Glutamatergic neuron (in vitro differentiated cells): Measurements from ENCODE around the gene PTPRG. TPM values are rescaled to one million over a fixed set of nuclear protein-coding genes. Genes with fewer than 3 reads are reported as not detected.

ENCODE experiments used
- DNase-seq: peaks from one replicate; pipeline ENCODE4 v3.0.0; 2022
- H3K27ac Mint-ChIP-seq: one replicate; pipeline ENCODE4 v1.8.0; 2020; ENCODE audit warnings: mild to moderate bottlenecking, mixed read lengths, inconsistent platforms; ENCODE audit not compliant: unreplicated experiment
- H3K27me3 Mint-ChIP-seq: one replicate; pipeline ENCODE4 v1.8.0; 2020; ENCODE audit warnings: mild to moderate bottlenecking, moderate library complexity, mixed read lengths, inconsistent platforms; ENCODE audit not compliant: unreplicated experiment
- H3K36me3 Mint-ChIP-seq: one replicate; pipeline ENCODE4 v1.8.0; 2020; ENCODE audit warnings: mild to moderate bottlenecking, mixed read lengths, inconsistent platforms; ENCODE audit not compliant: unreplicated experiment
- H3K4me1 Mint-ChIP-seq: one replicate; pipeline ENCODE4 v1.8.0; 2020; ENCODE audit warnings: mild to moderate bottlenecking, low read depth, mixed read lengths, inconsistent platforms; ENCODE audit not compliant: unreplicated experiment
- H3K4me3 Mint-ChIP-seq: one replicate; pipeline ENCODE4 v1.8.0; 2020; ENCODE audit warnings: mild to moderate bottlenecking, mixed read lengths, inconsistent platforms; ENCODE audit not compliant: unreplicated experiment
- H3K9me3 Mint-ChIP-seq: one replicate; pipeline ENCODE4 v1.8.0; 2020; ENCODE audit warnings: mild to moderate bottlenecking, moderate library complexity, mixed read lengths, inconsistent platforms; ENCODE audit not compliant: unreplicated experiment
- CTCF ChIP-seq: fragments of 200-600 bp; sonication (generic); IDR thresholded peaks from one replicate; pipeline ENCODE4 v1.5.0; 2021; ENCODE audit not compliant: partially characterized antibody, unreplicated experiment
- total RNA-seq: library from RNA; stranded (reverse); fragmentation: NEBNext Ultra II Directional; extraction: Animal tissue kit (Norgen Biotek cat#: 25700); gene quantifications from one replicate; pipeline ENCODE4 v1.2.1, GENCODE V29; 2021; ENCODE audit not compliant: unreplicated experiment

PTPRG gene
- total RNA-seq, 1 donor from 2014 or later = 52.1 TPM

GRCh38 chr3:61863579-61863978, 302.2 kb downstream of the PTPRG start:
- peaks cover 16% of the 10 kb centered on the region for H3K4me1 Mint-ChIP-seq
- TF ChIP-seq CTCF = no peak
- no peaks in the 10 kb centered on the region for H3K27me3 Mint-ChIP-seq
- peaks cover 6% of the 10 kb centered on the region for H3K9me3 Mint-ChIP-seq
- H3K27ac Mint-ChIP-seq = no peak overlapping the region
- DNase-seq = no peak
- H3K36me3 Mint-ChIP-seq = peaks cover 11% of the 10 kb centered on the region
- no peak overlapping the region for H3K4me3 Mint-ChIP-seq

- TF ChIP-seq CTCF = no peak
- Mint-ChIP-seq H3K27me3 (no peaks in the 10 kb centered on the region), H3K4me1 (peaks cover 26% of the 10 kb centered on the region), H3K4me3 (no peak overlapping the region), H3K36me3 (peaks cover 3% of the 10 kb centered on the region), H3K27ac (no peak overlapping the region), H3K9me3 (peaks cover 4% of the 10 kb centered on the region)
- no peak for DNase-seq
Measured at GRCh38 chr3:61864886-61865285, 303.5 kb downstream of the PTPRG start.

GRCh38 chr3:61865466-61866152, 304.2 kb downstream of the PTPRG start:
- H3K27ac Mint-ChIP-seq = no peak overlapping the region

GRCh38 chr3:61866153-61866542, 304.8 kb downstream of the PTPRG start:
- Mint-ChIP-seq H3K4me1 (peaks cover 27% of the 10 kb centered on the region), H3K9me3 (peaks cover 3% of the 10 kb centered on the region), H3K36me3 (no peaks in the 10 kb centered on the region), H3K27ac (no peak overlapping the region), H3K4me3 (no peak overlapping the region), H3K27me3 (no peaks in the 10 kb centered on the region)
- DNase-seq = no peak
- no peak for TF ChIP-seq CTCF

More at GRCh38 chr3:61865466-61866152, 304.2 kb downstream of the PTPRG start:
- no peak for DNase-seq
- no peak for TF ChIP-seq CTCF
- no peaks in the 10 kb centered on the region for H3K27me3 Mint-ChIP-seq
- peaks cover 27% of the 10 kb centered on the region for H3K4me1 Mint-ChIP-seq
- H3K36me3 Mint-ChIP-seq = no peaks in the 10 kb centered on the region
- no peak overlapping the region for H3K4me3 Mint-ChIP-seq
- H3K9me3 Mint-ChIP-seq = peaks cover 3% of the 10 kb centered on the region

GRCh38 chr3:61866961-61867461, 305.6 kb downstream of the PTPRG start:
- Mint-ChIP-seq H3K27me3 (no peaks in the 10 kb centered on the region), H3K4me3 (no peak overlapping the region), H3K27ac (no peak overlapping the region), H3K9me3 (peaks cover 3% of the 10 kb centered on the region), H3K36me3 (no peaks in the 10 kb centered on the region), H3K4me1 (peaks cover 24% of the 10 kb centered on the region)
- no peak for TF ChIP-seq CTCF
- no peak for DNase-seq
